LNCAP (cell line): ENCODE measurements around the gene SAAL1.

Source experiments
- TF ChIP-seq, protein P1 (sequence below): fragments of 450-650 bp; IDR thresholded peaks from 2 replicates; pipeline ENCODE4 v1.5.1; 2017; ENCODE audit warnings: mild to moderate bottlenecking

Gene SAAL1, protein sequence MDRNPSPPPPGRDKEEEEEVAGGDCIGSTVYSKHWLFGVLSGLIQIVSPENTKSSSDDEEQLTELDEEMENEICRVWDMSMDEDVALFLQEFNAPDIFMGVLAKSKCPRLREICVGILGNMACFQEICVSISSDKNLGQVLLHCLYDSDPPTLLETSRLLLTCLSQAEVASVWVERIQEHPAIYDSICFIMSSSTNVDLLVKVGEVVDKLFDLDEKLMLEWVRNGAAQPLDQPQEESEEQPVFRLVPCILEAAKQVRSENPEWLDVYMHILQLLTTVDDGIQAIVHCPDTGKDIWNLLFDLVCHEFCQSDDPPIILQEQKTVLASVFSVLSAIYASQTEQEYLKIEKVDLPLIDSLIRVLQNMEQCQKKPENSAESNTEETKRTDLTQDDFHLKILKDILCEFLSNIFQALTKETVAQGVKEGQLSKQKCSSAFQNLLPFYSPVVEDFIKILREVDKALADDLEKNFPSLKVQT

DNA sequence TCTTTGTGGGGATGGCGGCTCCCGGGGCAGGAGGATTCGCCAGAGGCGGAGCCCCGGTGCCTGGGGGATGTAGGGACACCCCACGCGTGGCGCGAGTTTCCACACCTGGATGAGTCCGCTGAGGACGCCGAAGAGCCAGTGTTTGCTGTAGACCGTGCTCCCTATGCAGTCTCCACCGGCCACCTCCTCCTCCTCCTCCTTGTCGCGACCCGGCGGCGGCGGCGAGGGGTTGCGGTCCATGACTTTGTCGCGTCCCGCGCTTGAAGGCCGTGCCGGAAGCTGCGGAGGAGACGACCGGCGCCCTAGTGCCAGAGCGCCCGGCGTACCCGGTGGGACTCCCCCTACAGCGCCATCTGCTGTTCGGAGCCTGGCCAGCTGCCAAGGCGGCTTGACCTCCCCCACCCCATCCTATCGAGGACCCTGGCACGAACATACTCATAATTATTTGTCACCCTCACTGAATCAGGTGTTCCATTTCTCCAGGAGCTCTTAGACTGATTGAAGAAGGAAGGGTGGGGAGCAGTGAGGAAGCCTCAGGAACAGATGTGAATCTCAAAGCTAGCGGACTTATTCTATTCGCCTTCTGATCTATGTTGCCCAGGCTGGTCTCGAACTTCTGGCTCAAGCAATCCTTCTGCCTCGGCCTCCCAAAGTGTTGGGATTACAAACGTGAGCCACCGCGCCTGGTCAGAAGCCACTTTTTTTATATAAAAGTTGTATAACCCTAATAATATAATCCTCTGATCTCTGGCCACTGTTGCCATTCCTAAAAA is at the start of gene SAAL1:
SAAL1 (minus strand) TSS at position 281 of the 773 bp plus-strand sequence; CDS start at position 240, 41 bp downstream.
- TF ChIP-seq, protein P1, sequence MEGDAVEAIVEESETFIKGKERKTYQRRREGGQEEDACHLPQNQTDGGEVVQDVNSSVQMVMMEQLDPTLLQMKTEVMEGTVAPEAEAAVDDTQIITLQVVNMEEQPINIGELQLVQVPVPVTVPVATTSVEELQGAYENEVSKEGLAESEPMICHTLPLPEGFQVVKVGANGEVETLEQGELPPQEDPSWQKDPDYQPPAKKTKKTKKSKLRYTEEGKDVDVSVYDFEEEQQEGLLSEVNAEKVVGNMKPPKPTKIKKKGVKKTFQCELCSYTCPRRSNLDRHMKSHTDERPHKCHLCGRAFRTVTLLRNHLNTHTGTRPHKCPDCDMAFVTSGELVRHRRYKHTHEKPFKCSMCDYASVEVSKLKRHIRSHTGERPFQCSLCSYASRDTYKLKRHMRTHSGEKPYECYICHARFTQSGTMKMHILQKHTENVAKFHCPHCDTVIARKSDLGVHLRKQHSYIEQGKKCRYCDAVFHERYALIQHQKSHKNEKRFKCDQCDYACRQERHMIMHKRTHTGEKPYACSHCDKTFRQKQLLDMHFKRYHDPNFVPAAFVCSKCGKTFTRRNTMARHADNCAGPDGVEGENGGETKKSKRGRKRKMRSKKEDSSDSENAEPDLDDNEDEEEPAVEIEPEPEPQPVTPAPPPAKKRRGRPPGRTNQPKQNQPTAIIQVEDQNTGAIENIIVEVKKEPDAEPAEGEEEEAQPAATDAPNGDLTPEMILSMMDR, result peak; percentile 81

DNA sequence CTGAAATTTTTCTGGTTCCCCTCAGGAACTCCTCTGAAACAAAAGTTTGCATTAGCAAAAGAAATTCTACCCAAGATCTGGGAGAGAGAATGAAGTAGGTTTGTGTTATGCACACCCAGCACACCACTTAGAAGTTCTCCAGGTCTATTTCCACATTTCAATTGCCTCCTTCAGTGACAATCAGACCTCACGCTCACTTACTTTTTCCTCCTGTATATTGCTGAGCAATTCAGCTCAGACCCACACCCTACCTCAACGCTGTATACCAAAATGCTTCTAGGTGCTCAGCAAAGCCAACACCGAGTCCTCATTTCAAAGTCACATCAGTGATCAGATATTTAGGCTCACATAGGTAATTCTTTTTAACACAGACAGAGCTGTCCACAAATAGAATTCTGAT is 45.7 kb upstream of the SAAL1 start:
- TF ChIP-seq, protein P1, result no peak

DNA sequence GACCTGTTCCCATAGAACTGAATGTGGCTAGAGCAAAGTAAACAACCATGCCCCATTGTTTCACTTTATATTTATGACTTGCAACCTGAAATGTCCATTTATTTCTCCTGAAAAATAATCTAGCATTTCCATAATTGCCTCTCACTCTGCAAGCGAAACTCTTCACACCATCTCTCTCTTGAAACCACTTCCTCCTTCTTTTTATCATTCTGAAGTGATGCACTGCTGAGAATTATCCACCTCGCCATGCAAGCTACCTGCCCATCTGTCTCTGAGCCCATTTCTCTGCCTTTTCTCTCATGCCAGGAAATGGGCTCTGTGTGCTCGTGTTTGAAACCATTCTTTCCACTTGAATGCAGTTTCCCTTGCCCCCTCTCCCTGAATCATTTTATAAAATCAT is 40.0 kb upstream of the SAAL1 start:
- TF ChIP-seq, protein P1, result no peak

DNA sequence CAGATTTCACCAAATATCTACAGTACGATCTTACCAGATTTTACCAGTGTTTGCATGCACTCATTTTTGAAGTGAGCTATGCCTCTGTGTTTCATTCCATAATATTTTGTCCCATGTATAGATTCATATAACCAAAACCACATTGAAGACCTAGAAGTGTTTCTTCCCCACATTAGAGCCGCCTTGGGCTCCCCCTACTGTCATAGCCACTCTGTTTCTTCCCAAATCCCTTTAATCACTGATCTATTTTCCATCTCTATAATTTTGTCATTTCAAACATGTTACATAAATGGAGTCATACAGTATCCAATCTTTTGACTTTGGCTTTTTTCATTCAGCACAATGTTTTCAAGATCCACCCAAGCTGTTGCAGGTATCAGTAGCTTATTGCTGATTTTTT is 39.1 kb upstream of the SAAL1 start:
- TF ChIP-seq, protein P1, result peak; percentile 43

DNA sequence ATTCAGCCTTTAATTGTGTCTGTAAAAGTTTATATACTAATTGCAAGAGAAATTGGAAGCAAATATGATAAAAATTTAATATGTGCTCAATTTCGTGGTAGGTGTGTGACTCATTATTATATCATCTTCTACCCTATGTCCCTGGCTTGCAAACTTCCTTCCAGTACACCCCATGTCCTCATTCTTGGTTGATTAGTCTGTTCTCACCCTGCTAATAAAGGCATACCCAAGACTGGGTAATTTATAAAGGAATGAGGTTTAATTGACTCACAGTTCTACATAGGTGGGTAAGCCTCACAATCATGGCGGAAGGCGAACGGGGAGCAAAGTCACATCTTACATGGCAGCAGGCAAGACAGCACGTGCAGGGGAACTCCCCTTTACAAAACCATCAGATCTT is 38.4 kb upstream of the SAAL1 start:
- TF ChIP-seq, protein P1, result no peak

DNA sequence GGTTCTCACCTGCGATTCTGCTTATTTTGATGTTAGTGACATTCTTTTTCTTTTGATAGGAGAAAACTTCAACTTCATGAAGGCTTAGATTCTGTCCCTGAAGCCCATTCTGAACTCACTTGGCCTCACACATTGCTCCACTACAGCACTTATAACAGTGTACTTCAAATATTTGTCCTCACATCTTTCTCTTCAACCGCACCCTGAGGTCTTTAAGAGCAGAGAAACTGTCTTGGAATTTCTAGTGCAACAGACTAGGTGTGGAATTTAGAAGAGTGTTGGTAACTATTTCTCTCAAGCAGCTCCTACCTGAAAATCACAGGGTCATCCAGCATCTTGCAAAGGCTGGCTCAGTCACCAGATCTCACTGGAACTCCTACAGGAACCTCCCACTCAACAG is 34.3 kb upstream of the SAAL1 start:
- TF ChIP-seq, protein P1, result no peak

DNA sequence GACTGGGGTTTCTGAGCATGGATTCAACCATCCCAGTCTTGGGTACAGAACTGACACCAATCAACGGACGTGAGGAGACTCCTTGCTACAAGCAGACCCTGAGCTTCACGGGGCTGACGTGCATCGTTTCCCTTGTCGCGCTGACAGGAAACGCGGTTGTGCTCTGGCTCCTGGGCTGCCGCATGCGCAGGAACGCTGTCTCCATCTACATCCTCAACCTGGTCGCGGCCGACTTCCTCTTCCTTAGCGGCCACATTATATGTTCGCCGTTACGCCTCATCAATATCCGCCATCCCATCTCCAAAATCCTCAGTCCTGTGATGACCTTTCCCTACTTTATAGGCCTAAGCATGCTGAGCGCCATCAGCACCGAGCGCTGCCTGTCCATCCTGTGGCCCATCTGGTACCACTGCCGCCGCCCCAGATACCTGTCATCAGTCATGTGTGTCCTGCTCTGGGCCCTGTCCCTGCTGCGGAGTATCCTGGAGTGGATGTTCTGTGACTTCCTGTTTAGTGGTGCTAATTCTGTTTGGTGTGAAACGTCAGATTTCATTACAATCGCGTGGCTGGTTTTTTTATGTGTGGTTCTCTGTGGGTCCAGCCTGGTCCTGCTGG is 31.4 kb upstream of the SAAL1 start:
- TF ChIP-seq, protein P1, result no peak
